Testis (tissue), 3 donors: ENCODE data around the gene PZP. TPM values are rescaled to one million over a fixed set of nuclear protein-coding genes. Genes with fewer than 3 reads are reported as not detected.

Source experiments
- DNase-seq: peaks from one replicate; pipeline ENCODE4 v3.0.0-alpha.2; 2019
- H3K27ac ChIP-seq, 2 donors: fragments of 200-600 bp; sonication (generic); one replicate each; pipeline ENCODE4 v1.5.1; 2019
- H3K27me3 ChIP-seq: fragments of 200-600 bp; sonication (generic); one replicate; pipeline ENCODE4 v1.5.1; 2019
- H3K36me3 ChIP-seq: fragments of 200-600 bp; sonication (generic); one replicate; pipeline ENCODE4 v1.5.1; 2017; ENCODE audit warnings: low read depth; ENCODE audit errors: missing control alignments
- H3K4me1 ChIP-seq: fragments of 200-600 bp; sonication (generic); one replicate; pipeline ENCODE4 v1.5.1; 2019
- H3K4me3 ChIP-seq, 2 donors: fragments of 200-600 bp; sonication (generic); one replicate each; pipeline ENCODE4 v1.5.1; 2017 to 2019
- H3K9me3 ChIP-seq: fragments of 200-600 bp; sonication (generic); one replicate; pipeline ENCODE4 v1.5.1; 2017
- CTCF ChIP-seq, 3 experiments: fragments of 450-650 bp in 2 of 3; fragments of 200-600 bp in 1 of 3; sonication (generic) in 1 of 3; IDR thresholded peaks; one replicate each; pipeline ENCODE4 v1.5.1; 2016 to 2019; ENCODE audit warnings: antibody characterized with exemption in 3 of 3, mild to moderate bottlenecking in 2 of 3, moderate library complexity in 1 of 3
- POLR2A ChIP-seq: fragments of 450-650 bp; IDR thresholded peaks from one replicate; pipeline ENCODE4 v1.6.1; 2017; ENCODE audit warnings: antibody characterized with exemption, mild to moderate bottlenecking, moderate library complexity
- WGBS, 2 donors: methylation state at CpG; one replicate each; pipeline ENCODE4 v1.1.5; 2018; 5-methylcytosine and 5-hydroxymethylcytosine counted together
- intact Hi-C: fragments of 100-400 bp; cut with DNase I; formaldehyde crosslinking; loops from one replicate; pipeline ENCODE4 v1.15.1; 2023; ENCODE audit warnings: low total_unique reads
- polyA plus RNA-seq: library from polyadenylated mRNA; stranded (reverse); fragments of 350-450 nt; fragmentation: Illumina TruSeq; extraction: RNeasy Lipid Tissue Mini Kit (QIAGEN cat#74804); gene quantifications from one replicate; pipeline ENCODE4 v1.2.3, GENCODE V29; 2014; ENCODE audit warnings: low read depth, low replicate concordance; ENCODE audit not compliant: insufficient read depth
- total RNA-seq, 2 donors: library from RNA; depleted of rRNA; stranded (reverse); fragments of >200 nt; gene quantifications; one replicate each; pipeline ENCODE4 v1.2.3, GENCODE V29; 2016

Gene PZP
- total and polyA plus RNA-seq, 3 donors from 2014 or later = 4.6 to 10.7 (median 6.5) TPM

GRCh38 chr12:9123781-9124382 is 84.3 kb downstream of the PZP start:
- WGBS, 2 donors = 32 to 43% methylated on average over 7 to 14 of the region's 14 CpGs
- intact Hi-C loops = no loop called here
- TF ChIP-seq POLR2A = no peak
- no peak for TF ChIP-seq CTCF (IDR thresholded peaks at IDR 0.05)
- no peaks in the 10 kb centered on the region for H3K36me3 ChIP-seq
- peak overlapping the region in 1 of 2 donors; percentile 17 for H3K4me3 ChIP-seq
- H3K27ac ChIP-seq = peak overlapping the region; percentile 19 to 34
- no peaks in the 10 kb centered on the region for H3K9me3 ChIP-seq
- peaks cover 5% of the 10 kb centered on the region for H3K4me1 ChIP-seq
- no peak for DNase-seq
- H3K27me3 ChIP-seq = no peaks in the 10 kb centered on the region

- H3K36me3 ChIP-seq = no peaks in the 10 kb centered on the region
- DNase-seq = no peak
- H3K4me3 ChIP-seq = no peak overlapping the region
- no peaks in the 10 kb centered on the region for H3K27me3 ChIP-seq
- 54 to 66% methylated on average over 3 of the region's 3 CpGs for WGBS, 2 donors
- no peaks in the 10 kb centered on the region for H3K9me3 ChIP-seq
- intact Hi-C loops = no loop called here
- H3K27ac ChIP-seq = no peak overlapping the region
- no peak for TF ChIP-seq CTCF (IDR thresholded peaks at IDR 0.05)
- TF ChIP-seq POLR2A = no peak
- peaks cover 11% of the 10 kb centered on the region for H3K4me1 ChIP-seq
These were observed 86.0 kb downstream of the PZP start for GRCh38 chr12:9122091-9122609.

GRCh38 chr12:9120487-9121184 is 87.6 kb downstream of the PZP start:
- no peaks in the 10 kb centered on the region for H3K36me3 ChIP-seq
- intact Hi-C loops = no loop called here
- no peak for DNase-seq
- H3K27ac ChIP-seq = no peak overlapping the region
- WGBS, 2 donors = 75 to 83% methylated on average over 10 of the region's 10 CpGs
- H3K4me3 ChIP-seq = no peak overlapping the region
- no peaks in the 10 kb centered on the region for H3K9me3 ChIP-seq
- H3K27me3 ChIP-seq = no peaks in the 10 kb centered on the region
- TF ChIP-seq POLR2A (no peak), CTCF (IDR thresholded peaks at IDR 0.05) (no peak)
- H3K4me1 ChIP-seq = peaks cover 25% of the 10 kb centered on the region

GRCh38 chr12:9118158-9118557 is 90.0 kb downstream of the PZP start:
- Histone ChIP-seq H3K36me3 (no peaks in the 10 kb centered on the region), H3K4me1 (peaks cover 28% of the 10 kb centered on the region), H3K27me3 (no peaks in the 10 kb centered on the region), H3K4me3 (no peak overlapping the region), H3K27ac (peak overlapping the region; percentile 27 to 46), H3K9me3 (no peaks in the 10 kb centered on the region)
- intact Hi-C loops = no loop called here
- TF ChIP-seq CTCF (IDR thresholded peaks at IDR 0.05) (no peak), POLR2A (no peak)
- DNase-seq = peak; percentile 22
- WGBS, 2 donors = 78 to 85% methylated on average over 3 of the region's 3 CpGs
